NCI-H345 (cell line): ENCODE results near the gene ARHGEF16.

Experiments used
- DNase-seq: peaks from one replicate; lab custom pipeline; 2025; lab: John Stamatoyannopoulos, UW

The ARHGEF16 gene

DNA sequence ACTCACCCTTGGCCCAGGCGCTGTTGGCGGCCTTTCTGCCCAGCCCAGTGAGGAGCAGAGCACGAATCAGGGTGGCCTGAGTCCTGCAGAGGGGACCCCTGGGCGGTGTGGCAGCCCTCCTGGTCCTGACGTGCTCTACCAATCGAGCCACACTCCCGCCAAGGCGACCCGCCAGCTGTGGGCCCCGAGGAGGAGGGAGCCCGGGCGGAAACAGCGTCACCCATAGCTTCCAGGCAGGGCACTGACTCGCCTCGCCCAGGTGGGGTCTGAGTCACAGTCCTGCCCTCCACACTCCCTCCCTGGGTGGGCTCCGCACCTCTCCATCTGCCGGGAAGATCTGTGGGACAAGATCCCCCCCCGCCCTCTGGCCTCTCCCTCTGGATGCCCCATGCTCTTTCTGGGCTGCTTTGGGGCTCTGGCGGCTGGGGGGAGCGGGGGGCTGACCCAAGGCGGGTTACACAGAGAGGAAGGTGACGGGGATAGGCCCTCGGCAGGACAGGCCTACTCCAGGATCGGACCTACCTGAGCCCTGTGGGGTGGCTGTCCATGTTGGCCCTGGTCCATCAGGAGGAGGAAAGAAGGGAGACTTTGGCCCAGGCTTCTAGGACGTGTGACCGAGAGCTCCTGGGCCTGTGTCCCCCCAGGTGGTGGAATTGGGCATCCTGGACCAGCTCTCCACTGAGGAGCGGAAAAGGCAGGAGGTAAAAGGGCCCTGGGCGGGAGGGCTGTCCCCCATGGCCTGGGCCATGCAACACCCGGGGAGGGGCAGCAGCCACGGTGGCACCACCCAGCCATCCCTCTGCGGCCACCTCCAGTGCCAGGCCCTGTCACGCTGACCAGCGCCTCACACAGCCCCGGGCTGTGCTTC lies 14.0 kb downstream of the ARHGEF16 start:
- no peak for DNase-seq

DNA sequence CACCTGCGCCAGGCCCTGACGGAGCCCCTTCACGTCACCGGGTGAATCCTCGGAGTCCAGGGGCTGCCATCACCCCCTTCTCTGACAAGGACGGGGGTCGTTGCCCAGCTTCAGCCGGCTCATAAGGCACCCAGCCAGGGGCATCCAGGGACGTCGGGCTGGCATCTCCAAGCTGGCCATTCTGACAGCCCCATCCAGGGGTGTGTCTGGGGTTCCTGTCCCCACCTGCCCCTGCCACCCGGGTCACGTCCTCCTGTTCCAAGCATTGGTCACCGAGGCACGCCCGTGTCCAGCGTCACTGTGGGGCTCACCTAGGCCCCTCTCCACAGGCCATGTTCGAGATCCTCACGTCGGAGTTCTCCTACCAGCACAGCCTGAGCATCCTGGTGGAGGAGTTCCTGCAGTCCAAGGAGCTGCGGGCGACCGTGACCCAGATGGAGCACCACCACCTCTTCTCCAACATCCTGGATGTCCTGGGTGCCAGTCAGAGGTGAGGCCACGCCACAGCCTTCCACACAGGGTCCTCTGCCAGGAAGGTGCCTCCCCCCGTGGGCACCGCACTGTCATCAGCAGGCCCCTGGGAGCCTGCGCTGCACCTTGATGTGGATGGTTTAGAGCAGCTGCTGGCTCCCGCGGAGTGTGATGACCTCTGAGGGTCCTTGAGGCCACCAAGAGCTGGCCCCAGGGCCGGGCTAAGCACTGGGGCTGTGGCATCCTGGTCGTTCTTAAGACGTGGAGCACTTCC lies 14.8 kb downstream of the ARHGEF16 start:
- no peak for DNase-seq

DNA sequence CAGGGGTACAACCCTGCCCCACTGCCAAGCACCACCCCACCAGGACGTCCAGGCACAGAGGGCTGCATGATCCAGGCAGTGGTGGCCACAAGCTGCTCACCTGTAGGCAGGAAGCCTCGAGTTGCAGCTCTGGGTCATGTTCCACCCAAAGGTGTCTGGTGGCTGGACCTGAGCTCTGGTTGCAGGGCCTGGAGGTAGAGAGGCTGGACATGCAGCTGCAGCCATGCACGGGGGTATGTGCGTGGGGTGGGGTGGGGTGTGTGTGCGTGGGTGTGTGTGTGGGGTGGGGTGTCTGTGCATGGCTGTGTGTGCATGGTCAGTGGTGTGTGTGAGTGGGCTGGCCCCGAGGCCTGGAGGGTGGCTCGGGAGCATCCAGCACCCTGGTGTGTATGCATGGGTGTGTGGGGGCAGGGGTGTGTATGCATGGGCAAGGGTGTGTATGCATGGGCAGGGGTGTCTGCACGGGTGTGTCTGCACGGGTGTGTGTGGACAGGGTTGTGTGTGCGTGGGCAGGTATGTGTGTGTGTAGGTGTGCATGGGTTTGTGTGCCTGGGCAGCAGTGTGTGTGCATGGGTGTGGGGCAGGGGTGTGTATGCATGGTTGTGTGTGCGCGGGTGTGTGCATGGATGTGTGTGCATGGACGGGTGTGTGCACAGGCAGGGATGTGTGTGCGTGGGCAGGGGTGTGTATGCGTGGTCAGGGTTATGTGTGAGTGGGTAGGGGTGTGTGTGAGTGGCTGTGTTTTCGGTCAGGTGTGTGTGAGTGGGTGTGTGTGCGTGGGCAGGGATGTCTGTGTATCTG lies 15.6 kb downstream of the ARHGEF16 start:
- DNase-seq = no peak

DNA sequence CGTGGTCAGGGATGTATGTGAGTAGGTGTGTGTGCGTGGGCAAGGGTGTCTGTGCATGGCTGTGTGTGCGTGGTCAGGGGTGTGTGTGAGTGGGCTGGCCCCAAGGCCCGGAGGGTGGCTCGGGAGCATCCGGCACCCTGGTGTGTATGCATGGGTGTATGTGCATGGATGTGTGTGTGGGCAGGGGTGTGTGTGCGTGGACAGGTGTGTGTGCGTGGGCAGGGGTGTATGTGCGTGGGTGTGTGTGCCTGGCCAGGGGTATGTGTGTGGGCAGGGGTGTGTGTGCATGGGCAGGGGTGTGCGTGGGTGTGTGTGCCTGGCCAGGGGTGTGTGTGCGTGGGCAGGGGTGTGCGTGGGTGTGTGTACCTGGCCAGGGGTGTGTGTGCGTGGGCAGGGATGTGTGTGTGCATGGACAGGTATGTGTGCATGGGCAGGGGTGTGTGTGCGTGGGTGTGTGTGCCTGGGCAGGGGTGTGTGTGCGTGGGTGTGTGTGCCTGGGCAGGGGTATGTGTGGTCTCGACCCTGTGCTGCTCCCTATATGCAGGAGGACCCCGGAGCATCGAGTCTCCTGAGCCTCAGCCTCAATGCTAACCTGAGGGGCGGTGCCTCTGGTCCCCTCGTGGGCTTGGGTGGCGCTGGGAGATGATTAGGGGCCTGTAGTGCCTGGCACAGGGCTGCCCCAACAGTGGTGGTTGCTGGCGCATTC lies 16.3 kb downstream of the ARHGEF16 start:
- DNase-seq = no peak

DNA sequence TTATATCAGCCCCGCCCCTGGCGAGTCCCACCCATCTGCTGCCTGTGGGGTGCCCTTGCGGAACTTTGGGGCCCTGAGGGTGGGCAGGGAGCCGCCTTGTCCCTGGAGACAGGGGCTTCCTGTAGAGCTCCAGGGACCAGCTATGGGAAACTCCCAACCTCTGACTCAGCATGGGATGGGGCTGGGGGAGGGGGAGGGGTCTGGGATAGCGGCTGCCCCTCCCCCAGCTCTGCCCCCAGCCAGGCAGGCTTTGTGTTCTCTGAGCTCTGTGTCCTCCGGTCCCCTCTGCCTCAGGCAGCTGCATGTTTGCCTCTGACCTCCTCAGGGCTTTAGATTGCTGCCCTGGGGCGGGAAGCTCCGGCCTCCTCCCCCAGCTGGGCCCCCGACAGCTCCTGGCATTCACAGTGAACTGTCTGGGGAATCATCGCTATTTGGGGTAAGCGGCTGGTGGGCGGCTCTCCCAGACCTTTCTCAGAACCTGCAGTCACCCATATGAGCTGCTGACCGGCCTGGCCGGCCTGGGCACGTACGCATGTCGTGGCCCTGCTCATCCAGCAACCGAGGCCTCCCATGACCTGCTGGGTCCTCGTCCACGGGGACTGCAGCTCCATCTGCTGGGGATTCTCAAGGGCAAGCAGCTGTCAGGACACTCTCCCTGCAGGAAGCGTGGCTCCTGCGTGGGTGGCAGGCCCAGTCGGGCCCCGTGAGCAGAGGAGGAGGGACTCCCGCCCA lies 17.1 kb downstream of the ARHGEF16 start:
- DNase-seq = no peak

DNA sequence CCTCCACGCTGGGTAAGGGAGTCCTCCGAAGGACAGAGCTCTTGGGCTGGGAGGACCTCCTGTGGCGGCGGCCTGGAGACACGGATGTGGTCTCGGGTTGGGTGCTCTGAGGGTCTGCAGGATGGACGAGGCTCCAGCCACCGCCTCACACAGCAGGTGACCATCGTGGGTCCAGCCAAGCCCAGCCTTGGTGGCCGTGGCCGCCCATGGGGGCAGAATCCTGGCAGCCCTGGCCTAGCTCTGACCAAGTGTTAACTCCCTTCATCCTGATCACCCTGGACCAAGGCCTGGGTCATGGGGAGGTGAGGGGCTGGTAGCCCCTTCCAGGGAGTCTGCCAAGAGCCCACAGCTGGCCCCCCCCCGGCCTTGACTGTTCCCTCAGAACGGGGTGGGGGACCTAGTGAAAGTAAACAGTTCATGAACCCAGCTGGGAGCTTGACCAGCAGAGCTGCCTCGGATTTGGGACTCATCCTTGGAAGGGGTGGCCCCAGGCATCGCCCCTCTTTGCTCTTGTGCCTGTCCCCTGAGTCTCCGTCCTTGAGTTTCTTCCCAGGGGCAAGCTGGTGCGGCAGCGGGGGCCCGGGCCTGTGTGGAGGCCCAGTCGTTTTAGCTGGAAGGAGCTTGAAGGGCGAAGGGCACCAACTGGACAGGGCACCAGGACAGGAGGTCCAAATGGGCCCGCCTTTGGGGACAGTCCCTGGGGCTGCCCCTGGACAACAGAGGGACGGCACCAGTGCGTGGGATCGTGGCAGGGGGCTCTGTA lies 17.8 kb downstream of the ARHGEF16 start:
- DNase-seq = no peak

DNA sequence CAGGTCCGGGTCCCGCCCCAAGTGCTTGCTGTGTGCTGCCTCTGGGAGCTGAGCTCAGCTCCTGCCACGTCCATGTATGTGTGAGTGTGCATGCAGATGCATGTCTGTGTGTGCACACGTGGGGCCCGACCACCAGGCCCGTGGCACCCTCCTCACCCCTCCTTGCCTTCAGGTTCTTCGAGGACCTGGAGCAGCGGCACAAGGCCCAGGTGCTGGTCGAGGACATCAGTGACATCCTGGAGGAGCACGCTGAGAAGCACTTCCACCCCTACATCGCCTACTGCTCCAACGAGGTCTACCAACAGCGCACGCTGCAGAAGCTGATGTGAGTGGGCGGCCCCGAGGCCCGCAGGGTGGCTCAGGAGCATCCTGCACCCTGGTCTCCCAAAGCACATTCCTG lies 18.4 kb downstream of the ARHGEF16 start:
- DNase-seq = no peak

DNA sequence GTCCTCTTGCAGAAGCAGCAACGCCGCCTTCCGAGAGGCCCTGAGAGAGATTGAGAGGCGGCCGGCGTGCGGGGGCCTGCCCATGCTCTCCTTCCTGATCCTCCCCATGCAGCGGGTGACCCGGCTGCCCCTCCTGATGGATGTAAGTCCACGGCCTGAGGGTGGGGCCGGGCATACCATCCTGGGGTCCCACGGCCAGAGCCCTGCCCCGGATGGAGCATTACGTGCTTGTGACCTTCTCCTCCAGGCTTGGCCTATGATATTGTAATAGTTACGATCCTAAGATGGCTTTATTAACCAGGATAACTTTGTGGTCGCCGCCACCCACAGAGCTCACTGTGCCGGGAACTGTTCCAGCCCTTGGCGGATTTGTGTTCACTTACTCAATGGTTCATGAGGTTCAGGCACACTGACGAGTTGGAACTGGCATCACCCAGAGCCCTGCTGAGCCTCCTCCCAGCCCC lies 18.9 kb downstream of the ARHGEF16 start:
- no peak for DNase-seq

DNA sequence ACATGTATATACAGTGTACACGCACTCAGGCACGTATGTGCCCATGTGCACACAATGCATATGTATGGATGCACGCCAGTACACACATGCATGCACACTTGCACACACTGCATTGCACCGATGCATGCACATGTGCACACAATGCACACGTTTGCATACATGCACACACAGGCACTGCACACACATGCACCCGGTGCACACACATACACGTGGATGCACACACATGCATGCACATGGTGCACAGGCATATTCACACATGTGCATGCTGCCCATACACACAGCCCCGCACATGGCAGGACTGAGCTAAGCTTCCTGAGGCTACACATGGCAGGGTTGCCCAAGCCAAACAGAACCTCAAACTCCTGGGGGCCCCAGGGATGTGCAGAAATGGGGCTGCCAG lies 19.6 kb downstream of the ARHGEF16 start:
- no peak for DNase-seq

DNA sequence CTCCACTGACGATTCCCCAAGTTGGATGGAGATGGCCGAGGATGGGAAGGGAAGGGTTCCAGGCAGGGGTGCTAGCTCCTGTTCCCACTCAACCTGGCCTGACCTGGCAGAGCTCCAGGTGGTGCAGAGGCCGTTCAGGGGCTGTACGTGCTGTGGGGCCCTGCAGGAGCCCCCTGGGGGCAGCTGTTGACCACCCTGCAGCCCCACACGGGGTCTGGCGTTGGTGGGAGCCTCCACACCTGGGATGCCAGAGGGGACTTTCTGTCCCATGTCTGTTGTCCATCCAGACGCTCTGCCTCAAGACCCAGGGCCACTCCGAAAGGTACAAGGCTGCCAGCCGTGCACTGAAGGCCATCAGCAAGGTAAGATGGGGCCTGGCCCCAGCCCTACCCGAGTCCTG lies 20.0 kb downstream of the ARHGEF16 start:
- DNase-seq = no peak

DNA sequence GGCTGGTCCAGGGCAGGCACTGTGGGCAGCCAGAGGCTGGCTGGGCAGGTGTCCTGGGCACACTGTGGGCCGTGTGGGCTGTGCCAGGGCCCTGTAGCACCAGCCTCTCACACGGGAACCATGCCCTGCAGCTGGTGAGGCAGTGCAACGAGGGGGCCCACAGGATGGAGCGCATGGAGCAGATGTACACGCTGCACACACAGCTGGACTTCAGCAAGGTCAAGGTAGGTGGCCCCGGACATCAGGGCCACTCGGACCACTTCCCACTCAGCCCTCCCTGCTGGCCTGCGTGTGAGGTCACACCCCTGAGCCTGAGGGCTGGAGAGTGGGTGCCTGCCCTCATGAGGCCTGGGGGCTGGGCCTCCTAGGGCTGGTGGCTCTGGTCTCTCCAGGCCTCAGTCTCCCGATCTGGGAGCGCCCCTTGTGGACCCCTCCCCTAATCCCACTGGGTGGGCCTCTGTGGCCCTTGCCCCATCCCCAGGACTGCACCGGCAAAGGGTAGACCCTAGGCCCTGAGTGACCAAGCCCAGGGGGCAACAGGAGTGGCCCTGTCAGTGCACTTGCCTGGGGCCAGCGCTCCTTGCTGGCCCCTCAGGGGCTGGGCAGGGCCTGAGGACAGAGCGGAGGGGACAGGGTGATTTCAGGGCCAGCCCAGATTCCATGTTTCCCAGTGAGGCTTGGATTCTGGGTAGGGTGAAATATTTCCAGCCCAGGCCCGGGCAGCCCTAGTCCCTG lies 21.5 kb downstream of the ARHGEF16 start:
- no peak for DNase-seq

DNA sequence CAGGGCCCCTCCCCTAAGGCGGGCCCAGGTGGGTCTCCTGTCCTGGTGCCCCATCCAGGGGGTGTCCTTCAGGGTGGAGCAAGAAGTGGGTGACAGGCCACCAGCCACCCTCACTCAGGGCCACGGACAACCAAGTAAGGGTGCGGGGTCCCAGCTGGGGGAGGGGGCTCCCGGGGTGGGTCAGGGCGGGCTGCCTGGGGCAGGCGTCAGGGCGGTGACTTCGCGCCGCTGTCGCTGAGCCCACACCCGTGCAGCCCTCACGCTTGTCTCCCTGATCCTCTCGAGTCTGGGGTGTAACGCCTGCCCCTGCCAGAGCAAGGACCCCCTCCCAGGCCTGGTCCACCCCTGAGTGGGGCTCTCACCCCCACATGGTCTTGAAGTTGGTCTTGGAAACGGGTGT lies 22.2 kb downstream of the ARHGEF16 start:
- DNase-seq = no peak

DNA sequence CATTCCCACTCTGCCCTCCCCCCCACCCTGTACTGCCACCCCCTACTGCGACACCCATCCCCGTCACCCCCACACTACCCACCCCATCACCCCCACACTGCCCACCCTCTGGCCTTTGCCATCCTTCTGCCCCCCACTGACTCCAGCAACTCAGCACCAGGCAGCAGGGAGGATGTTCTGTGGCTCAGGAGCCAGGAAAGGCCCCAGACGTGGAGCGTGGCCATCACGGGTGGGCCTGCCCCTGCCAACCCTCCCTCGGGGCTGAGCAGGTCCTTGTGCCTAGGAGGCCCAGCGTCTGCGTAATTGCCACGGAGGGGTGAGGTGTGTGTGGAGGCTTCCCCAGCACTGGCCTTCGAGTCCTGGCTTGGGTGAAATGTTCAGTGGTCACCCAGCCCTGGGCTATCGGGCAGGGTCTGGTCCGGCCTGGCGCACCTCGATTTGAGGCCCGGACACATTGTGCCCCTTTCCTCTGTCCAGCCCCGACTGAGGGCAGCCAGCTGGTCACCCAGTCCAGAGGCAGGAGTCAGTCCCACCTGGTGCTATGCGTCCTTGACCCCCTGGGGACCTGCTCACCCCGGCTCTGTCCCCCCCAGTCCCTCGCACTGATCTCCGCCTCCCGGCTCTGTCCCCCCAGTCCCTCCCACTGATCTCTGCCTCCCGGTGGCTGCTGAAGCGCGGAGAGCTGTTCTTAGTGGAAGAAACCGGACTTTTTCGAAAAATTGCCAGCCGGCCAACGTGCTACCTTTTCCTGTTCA lies 23.0 kb downstream of the ARHGEF16 start:
- DNase-seq = no peak

DNA sequence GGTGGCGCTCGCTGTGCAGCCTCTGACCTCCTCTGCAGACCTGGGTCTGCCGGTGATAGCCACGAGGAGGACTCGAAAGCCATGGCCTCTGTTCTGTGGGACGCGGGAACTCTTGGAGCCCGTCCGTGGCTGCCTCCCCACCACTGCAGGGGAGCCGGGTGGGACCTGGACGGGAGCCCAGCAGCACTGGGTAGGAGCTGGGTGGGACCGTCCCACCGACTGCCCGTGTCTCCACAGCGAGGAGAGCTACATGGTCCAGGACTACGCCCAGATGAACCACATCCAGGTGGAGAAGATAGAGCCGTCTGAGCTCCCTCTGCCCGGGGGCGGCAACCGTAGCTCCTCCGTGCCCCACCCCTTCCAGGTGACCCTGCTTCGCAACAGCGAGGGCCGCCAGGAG lies 23.7 kb downstream of the ARHGEF16 start:
- no peak for DNase-seq

DNA sequence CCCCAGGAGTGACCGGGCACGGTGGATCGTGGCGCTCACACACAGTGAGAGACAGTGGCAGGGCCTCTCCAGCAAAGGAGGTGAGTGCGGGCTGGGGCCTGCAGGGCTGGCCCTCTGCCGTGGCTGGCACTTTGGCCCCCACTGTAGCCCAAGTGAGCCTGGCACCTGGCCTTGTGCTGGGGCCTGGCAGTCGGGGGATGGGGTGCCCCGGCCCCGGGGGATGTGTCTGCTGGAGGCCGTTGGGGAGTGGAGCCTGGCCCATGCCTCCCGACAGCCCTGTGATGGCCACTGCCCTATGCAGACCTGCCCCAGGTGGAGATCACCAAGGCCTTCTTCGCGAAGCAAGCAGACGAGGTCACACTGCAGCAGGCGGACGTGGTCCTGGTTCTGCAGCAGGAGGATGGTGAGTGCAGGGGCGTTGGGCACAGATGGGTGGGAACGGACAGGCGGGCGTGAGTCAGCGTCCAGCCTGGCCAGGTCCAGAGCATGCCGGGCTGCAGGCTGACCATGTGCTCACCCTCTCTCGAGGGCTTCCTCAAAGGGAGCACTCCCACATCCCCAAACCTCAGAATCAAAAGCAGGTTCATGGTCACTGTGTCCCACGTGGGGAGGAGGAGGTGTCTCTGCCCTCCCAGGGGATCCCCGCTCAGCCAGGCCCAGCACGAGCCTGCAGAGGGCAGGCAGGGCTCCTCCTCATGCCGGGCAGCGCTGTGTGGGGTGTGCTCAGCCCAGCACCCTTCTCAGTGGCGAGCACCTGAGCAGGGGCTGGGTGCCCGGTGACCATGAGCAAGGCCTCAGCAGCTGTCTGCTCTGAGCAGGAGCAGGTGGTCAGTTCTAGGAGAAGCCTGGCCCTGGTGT lies 25.3 kb downstream of the ARHGEF16 start:
- DNase-seq = no peak

DNA sequence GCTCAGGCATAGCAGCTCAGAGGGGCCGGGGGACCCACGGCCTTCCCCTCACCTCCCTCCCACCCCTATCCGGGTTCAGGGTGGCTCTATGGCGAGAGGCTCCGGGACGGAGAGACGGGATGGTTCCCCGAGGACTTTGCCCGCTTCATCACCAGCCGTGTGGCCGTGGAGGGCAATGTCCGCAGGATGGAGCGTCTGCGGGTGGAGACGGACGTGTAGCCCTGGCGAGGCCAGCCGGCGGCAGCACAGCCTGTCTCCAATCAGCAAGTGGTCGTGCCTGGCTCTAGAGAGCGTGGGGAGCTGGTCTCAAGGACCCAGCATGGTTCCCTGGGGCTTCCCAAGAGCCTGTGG lies 25.9 kb downstream of the ARHGEF16 start:
- DNase-seq = no peak

DNA sequence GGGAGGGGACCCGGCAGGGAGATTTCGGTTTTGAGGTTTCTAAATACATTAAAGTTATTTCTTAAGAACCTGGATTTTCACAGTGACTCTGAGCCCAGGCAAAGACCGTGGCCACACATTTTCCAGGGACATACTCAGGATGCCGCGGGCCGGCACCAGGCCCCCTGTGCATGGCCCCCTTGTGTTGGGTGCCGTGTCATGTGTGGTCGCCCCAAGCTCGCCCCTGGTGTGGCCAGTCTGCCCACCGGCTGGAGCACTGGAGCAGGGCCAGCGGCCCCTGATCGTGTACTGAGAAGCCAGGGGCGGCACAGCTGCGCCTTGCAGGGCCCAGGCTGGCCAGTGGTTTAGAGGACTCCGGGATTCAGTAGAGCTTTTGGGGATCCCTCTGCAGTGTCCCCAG lies 26.6 kb downstream of the ARHGEF16 start:
- DNase-seq = no peak

DNA sequence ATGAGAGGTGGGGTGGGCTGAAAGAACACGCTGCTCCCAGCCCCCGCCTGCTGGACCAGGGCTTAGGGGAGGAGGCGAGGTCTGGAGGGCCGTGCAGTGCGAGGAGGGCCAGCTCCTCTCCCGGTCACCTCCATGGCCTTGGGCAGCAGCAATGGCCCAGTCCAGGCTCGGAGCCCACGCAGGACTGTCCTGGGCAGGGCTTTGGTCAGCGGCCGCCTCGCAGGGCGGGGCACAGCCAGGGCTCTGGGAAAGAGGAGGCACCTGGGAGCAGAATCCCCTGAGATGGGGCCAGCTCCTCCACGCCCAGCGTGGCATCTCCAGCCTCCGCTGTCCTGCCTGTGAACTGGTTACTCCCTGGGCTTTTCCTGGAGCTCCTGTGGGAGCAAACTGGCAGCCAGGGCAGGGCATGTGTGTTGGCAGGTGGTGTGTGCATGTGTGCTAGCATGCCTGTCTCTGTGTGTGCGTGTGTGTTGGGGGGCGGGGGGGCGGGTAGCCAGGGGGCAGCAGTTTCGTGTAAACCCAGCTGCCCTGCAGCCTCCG lies 27.4 kb downstream of the ARHGEF16 start:
- DNase-seq = no peak
